AG09309 (cell line): ENCODE measurements around the gene APLF.

Experiments used
- DNase-seq: peaks from one replicate; pipeline ENCODE4 v3.0.0-alpha.2; 2010; ENCODE audit warnings: low read depth
- H3K4me3 ChIP-seq: 2 replicates; pipeline ENCODE4 v1.5.1; 2011; ENCODE audit warnings: mild to moderate bottlenecking, low read depth, low read length, moderate library complexity; ENCODE audit not compliant: control insufficient read depth
- TF ChIP-seq, protein P1 (sequence below): IDR thresholded peaks from 2 replicates; pipeline ENCODE4 v1.5.1; 2011; ENCODE audit warnings: mild to moderate bottlenecking, low read depth, low read length, inconsistent platforms; ENCODE audit not compliant: insufficient read depth, control insufficient read depth; ENCODE audit errors: missing control alignments

APLF gene

DNA sequence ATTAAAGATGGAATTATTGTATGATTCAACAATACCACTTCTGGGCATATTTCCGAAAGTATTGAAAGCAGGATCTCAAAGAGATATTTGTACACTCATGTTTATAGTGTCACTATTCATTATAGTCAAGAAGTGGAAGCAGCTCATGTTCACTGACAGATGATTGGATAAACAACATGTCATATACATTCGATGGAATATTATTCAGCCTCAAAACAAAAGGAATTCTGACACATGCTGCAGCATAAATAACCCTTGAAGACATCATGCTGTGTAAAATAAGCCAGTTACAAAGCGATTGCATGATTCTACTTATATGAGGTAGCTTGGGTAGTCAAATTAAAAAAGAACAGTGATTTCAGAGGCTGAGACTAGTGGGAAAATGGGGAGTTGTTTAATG is 136.7 kb downstream of the APLF start:
- TF ChIP-seq, protein P1, sequence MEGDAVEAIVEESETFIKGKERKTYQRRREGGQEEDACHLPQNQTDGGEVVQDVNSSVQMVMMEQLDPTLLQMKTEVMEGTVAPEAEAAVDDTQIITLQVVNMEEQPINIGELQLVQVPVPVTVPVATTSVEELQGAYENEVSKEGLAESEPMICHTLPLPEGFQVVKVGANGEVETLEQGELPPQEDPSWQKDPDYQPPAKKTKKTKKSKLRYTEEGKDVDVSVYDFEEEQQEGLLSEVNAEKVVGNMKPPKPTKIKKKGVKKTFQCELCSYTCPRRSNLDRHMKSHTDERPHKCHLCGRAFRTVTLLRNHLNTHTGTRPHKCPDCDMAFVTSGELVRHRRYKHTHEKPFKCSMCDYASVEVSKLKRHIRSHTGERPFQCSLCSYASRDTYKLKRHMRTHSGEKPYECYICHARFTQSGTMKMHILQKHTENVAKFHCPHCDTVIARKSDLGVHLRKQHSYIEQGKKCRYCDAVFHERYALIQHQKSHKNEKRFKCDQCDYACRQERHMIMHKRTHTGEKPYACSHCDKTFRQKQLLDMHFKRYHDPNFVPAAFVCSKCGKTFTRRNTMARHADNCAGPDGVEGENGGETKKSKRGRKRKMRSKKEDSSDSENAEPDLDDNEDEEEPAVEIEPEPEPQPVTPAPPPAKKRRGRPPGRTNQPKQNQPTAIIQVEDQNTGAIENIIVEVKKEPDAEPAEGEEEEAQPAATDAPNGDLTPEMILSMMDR, result no peak
- no peak overlapping the region for H3K4me3 ChIP-seq
- no peak for DNase-seq

DNA sequence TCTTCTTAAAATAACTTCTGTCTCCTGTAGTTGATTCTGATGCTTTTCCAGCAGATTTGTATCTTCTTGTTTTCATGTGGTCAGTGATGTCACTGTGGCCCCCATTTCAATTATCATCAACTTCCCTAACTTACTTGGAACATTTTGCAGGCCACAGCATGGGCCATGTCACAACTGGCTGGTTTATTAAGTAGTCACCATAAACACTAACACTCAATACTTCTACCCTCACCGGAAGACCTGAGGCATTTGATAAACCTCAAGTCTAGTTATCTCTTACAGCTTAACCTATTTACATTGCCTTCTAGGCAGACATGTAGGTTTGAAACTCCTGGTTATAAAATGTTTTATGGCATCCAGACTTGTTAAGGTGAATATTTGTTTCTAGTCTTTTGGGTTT is 138.6 kb downstream of the APLF start:
- TF ChIP-seq, protein P1, result no peak
- no peak overlapping the region for H3K4me3 ChIP-seq
- no peak for DNase-seq

DNA sequence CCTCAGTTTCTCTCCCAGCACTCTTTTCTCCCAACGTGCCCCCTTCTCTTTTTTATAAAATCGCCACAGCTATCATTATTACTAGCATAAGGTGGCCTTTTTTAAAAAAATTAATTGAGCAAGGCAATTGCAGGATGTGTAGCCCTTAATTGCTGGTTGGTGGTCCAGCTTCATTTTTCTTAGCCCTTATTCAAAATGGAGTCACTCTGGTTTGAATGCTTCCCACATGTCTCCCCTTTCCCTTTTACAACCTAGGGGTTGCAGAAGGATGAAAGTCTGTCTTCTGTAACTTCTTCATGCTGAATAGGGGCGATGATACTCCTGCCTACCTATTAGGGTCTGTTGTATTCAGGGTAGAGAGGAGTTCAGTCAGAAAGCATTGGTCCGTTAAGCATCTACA is 139.4 kb downstream of the APLF start:
- no peak overlapping the region for H3K4me3 ChIP-seq
- DNase-seq, result no peak
- TF ChIP-seq, protein P1, result no peak

DNA sequence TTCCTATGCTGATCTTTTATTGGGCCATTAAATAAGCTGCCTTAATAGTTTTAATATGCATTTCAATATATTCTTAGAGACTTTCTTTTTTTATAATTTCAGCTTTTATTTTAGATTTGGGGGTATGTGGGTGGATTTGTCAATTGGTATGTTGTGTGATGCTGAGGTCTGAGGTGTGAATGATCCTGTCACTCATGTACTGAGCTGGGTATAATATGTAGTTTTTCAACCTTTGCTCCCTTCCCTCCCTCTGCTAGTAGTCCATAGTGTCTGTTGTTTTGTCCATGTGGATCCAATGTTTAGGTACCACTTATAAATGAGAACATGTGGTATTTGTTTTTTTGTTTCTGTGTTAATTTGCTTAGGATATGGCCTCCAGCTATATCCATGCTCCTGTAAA is 140.5 kb downstream of the APLF start:
- TF ChIP-seq, protein P1, result no peak
- H3K4me3 ChIP-seq, result no peak overlapping the region
- no peak for DNase-seq

DNA sequence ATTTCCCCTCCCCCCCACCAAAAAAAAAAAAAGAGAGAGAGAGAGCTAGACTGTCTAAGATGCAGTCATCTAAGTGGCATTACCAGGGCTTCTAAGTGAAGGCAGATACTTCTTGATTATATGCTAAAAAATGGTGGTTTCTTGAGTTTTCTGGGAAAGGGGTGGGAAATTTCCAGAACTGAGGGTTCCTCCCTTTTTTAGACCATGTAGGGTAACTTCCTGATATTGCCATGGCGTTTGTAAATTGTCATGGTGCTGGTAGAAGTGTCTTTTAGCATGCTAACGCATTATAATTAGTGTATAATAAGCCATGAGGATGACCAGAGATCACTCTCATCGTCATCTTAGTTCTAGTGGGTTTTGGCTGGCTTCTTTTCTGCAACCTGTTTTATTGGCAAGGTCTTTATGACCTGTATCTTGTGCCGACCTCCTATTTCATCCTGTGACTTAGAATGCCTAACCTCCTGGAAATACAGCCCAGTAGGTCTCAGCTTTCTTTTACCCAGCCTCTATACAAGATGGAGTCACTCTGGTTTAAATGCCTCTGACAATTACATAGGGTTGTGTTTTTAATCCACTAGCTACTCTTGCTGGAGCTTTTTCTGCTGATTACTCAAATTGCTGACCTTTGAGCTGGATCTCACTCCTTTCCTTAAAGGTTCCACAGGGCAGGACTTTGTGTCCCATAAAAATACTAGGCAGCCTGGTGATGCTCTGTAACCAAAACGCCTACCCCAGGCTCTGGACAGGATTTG is 145.6 kb downstream of the APLF start:
- H3K4me3 ChIP-seq, result no peak overlapping the region
- TF ChIP-seq, protein P1, result no peak

DNA sequence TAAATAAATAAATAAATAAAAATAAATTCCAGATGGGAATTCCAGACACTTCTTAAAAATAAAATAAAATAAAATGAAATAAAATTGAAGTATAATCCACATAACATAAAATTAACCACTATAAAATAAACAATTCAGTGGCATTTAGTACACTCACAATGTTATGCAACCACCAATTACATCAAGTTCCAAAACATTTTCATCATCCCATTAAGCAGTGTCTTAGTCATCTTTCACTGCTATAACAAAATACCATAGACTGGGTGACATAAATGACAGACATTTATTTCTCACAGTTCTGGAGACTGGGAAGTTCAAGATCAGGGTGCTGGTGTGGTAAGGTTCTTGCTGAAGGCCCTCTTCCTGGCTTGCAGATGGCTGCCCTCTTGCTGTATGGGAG is 153.4 kb downstream of the APLF start:
- TF ChIP-seq, protein P1, result no peak
- no peak for DNase-seq
- H3K4me3 ChIP-seq, result no peak overlapping the region

More for the DNA sequence above, 145.6 kb downstream of the APLF start:
- DNase-seq, result no peak
